Gastroesophageal sphincter (tissue), 4 donors: ENCODE measurements around the gene SSR4. TPM values are rescaled to one million over a fixed set of nuclear protein-coding genes. Genes with fewer than 3 reads are reported as not detected.

ENCODE experiments used
- ATAC-seq: fragments of 150-250 bp; one replicate; pipeline ENCODE4 v1.9.1; 2016; ENCODE audit warnings: mild to moderate bottlenecking, moderate library complexity
- H3K27ac ChIP-seq, 4 donors: fragments of 200-600 bp; sonication (generic) in 3 of 4; 1 replicate in 3 of 4; 2 replicates in 1 of 4; pipeline ENCODE4 v1.5.1; 2016 to 2019
- H3K27me3 ChIP-seq: fragments of 200-600 bp; sonication (generic); one replicate; pipeline ENCODE4 v1.5.1; 2019
- H3K36me3 ChIP-seq, 2 donors: fragments of 200-600 bp; sonication (generic); one replicate each; pipeline ENCODE4 v1.5.1; 2019; ENCODE audit warnings: control low read depth in 1 of 2
- H3K4me1 ChIP-seq, 3 donors: fragments of 200-600 bp; sonication (generic); 1 replicate in 2 of 3; 2 replicates in 1 of 3; pipeline ENCODE4 v1.5.1; 2016 to 2019; ENCODE audit warnings: control low read depth in 2 of 3
- H3K4me3 ChIP-seq, 2 donors: fragments of 200-600 bp; sonication (generic); one replicate each; pipeline ENCODE4 v1.5.1; 2019; ENCODE audit warnings: mild to moderate bottlenecking in 1 of 2, moderate library complexity in 1 of 2
- H3K9me3 ChIP-seq, 3 donors: fragments of 200-600 bp; sonication (generic); one replicate each; pipeline ENCODE4 v1.5.1; 2017 to 2019; ENCODE audit warnings: control low read depth in 2 of 3
- EP300 ChIP-seq: sonication (generic); formaldehyde crosslinking; IDR thresholded peaks from one replicate; pipeline ENCODE4 v1.6.1; 2017; ENCODE audit warnings: antibody characterized with exemption, mild to moderate bottlenecking
- POLR2A ChIP-seq, 2 donors: fragments of 450-650 bp; IDR thresholded peaks; one replicate each; pipeline ENCODE4 v1.6.1; 2017; ENCODE audit warnings: antibody characterized with exemption in 2 of 2, mild to moderate bottlenecking in 2 of 2, moderate library complexity in 1 of 2
- POLR2AphosphoS5 ChIP-seq: sonication (generic); formaldehyde crosslinking; IDR thresholded peaks from one replicate; pipeline ENCODE4 v1.6.1; 2017; ENCODE audit warnings: antibody characterized with exemption
- WGBS, 2 donors: methylation state at CpG; one replicate each; pipeline ENCODE4 v1.1.5; 2018; ENCODE audit warnings: low coverage in 1 of 2; 5-methylcytosine and 5-hydroxymethylcytosine counted together
- total RNA-seq, 4 donors: library from RNA; depleted of rRNA; stranded (reverse); fragments of >200 nt; gene quantifications; one replicate each; pipeline ENCODE4 v1.1.0, GENCODE V29; 2016
- TF ChIP-seq, protein P1 (sequence below), 4 experiments: fragments of 200-600 bp in 2 of 4; fragments of 450-650 bp in 2 of 4; sonication (generic) in 1 of 4; IDR thresholded peaks; one replicate each; pipeline ENCODE4 v1.5.1; 2017 to 2019; ENCODE audit warnings: antibody characterized with exemption in 4 of 4, mild to moderate bottlenecking in 2 of 4, moderate library complexity in 2 of 4

Gene SSR4
- total RNA-seq, 4 donors from 2014 or later = 75.8 to 126 (median 110) TPM

DNA sequence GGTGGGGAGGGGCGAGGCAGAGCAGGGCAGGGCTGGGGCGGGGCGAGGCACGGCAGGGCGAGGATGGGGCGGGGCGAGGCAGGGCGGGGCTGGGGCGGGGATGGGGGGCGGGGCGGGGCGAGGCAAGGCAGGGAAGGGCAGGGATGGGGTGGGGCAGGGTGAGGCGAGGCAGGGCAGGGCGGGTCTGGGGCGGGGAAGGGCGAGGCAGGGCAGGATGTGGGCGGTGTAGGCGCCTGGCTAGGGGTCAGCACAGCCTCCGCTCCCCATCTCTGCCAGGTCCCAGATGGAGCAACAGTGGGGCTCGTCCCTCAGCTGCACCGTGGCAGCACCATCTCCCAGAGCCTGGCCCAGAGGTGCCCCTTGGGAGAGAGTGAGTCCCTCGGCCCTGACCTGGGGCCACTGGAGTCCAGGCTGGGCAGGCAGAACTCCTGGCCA lies 17.8 kb upstream of the SSR4 start:
- Histone ChIP-seq H3K9me3 (no peaks in the 10 kb centered on the region), H3K27ac (no peak overlapping the region), H3K4me1 (peaks cover 0 to 18% (median 0%) of the 10 kb centered on the region in 3 donors), H3K4me3 (no peak overlapping the region), H3K36me3 (peaks cover 0 to 65% of the 10 kb centered on the region in 2 donors), H3K27me3 (no peaks in the 10 kb centered on the region)
- WGBS, 2 donors = no CpG with 5 or more reads among the region's 22 CpGs
- TF ChIP-seq POLR2AphosphoS5 (no peak), EP300 (no peak), POLR2A (IDR thresholded peaks at IDR 0.05) (no peak)
- TF ChIP-seq, protein P1, sequence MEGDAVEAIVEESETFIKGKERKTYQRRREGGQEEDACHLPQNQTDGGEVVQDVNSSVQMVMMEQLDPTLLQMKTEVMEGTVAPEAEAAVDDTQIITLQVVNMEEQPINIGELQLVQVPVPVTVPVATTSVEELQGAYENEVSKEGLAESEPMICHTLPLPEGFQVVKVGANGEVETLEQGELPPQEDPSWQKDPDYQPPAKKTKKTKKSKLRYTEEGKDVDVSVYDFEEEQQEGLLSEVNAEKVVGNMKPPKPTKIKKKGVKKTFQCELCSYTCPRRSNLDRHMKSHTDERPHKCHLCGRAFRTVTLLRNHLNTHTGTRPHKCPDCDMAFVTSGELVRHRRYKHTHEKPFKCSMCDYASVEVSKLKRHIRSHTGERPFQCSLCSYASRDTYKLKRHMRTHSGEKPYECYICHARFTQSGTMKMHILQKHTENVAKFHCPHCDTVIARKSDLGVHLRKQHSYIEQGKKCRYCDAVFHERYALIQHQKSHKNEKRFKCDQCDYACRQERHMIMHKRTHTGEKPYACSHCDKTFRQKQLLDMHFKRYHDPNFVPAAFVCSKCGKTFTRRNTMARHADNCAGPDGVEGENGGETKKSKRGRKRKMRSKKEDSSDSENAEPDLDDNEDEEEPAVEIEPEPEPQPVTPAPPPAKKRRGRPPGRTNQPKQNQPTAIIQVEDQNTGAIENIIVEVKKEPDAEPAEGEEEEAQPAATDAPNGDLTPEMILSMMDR (IDR thresholded peaks at IDR 0.05) = no peak
- ATAC-seq = no peak

DNA sequence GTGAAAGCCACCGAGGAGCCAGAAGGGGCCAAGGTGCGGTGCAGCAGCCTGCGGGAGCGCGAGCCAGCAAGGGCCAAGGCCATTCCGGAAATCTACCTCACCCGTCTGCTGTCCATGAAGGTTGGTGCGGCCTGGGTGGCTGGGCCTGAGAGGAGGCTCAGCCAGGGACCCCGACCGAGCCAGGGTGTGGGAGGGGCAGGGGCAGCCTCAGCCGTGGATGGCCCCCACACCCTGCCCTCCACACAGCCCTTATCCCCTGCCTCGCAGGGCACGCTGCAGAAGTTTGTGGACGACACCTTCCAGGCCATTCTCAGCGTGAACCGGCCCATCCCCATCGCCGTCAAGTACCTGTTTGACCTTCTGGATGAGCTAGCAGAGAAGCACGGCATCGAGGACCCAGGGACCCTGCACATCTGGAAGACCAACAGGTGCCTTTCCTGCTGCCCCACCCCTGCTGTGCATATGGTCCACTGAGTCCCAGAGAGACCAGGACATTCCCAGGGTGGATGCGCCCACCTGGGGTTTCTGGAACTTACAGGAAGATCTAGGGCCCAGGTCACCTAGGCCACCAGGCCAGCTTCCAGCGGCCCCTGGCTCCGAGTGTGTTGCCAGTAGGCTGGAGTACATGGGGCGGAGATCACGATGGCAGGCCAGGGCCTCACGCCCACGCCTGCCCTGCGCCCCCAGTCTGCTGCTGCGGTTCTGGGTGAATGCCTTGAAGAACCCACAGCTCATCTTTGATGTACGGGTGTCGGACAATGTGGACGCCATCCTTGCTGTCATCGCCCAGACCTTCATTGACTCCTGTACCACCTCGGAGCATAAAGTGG lies 17.0 kb upstream of the SSR4 start:
- peaks cover 0 to 57% of the 10 kb centered on the region in 2 donors for H3K36me3 ChIP-seq
- no peaks in the 10 kb centered on the region for H3K27me3 ChIP-seq
- no peak for ATAC-seq
- WGBS, 2 donors = 90% methylated on average over 2 of the region's 34 CpGs; no CpG with 5 or more reads in 1 of the 2 donors
- H3K4me3 ChIP-seq = no peak overlapping the region
- peaks cover 0 to 25% (median 0%) of the 10 kb centered on the region in 3 donors for H3K4me1 ChIP-seq
- TF ChIP-seq, protein P1 (IDR thresholded peaks at IDR 0.05) = no peak
- TF ChIP-seq EP300 (no peak), POLR2A (IDR thresholded peaks at IDR 0.05) (no peak), POLR2AphosphoS5 (no peak)
- no peak overlapping the region for H3K27ac ChIP-seq
- H3K9me3 ChIP-seq = no peaks in the 10 kb centered on the region

DNA sequence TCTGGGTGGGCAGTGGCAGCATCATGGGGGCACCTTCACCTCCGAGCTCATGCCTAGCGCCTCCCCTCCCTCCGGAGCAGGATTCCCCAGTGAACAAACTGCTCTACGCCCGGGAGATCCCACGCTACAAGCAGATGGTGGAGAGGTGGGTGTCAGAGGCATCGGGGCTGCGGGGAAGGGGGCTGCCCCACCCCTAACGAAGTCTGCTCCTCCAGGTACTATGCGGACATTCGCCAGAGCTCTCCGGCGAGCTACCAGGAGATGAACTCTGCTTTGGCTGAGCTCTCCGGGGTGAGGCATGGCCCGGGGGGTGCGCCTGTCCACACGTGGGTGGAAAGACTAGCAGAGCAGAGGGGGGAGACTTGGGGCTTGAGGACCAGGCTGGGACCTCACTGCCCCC lies 16.3 kb upstream of the SSR4 start:
- Histone ChIP-seq H3K27me3 (no peaks in the 10 kb centered on the region), H3K4me3 (no peak overlapping the region), H3K27ac (no peak overlapping the region), H3K36me3 (peaks cover 0 to 50% of the 10 kb centered on the region in 2 donors), H3K4me1 (peaks cover 0 to 28% (median 0%) of the 10 kb centered on the region in 3 donors), H3K9me3 (no peaks in the 10 kb centered on the region)
- WGBS, 2 donors = 80% methylated on average over 2 of the region's 17 CpGs; no CpG with 5 or more reads in 1 of the 2 donors
- ATAC-seq = no peak
- TF ChIP-seq POLR2A (IDR thresholded peaks at IDR 0.05) = no peak
- TF ChIP-seq, protein P1 (IDR thresholded peaks at IDR 0.05) = no peak
- no peak for TF ChIP-seq EP300
- TF ChIP-seq POLR2AphosphoS5 = no peak

DNA sequence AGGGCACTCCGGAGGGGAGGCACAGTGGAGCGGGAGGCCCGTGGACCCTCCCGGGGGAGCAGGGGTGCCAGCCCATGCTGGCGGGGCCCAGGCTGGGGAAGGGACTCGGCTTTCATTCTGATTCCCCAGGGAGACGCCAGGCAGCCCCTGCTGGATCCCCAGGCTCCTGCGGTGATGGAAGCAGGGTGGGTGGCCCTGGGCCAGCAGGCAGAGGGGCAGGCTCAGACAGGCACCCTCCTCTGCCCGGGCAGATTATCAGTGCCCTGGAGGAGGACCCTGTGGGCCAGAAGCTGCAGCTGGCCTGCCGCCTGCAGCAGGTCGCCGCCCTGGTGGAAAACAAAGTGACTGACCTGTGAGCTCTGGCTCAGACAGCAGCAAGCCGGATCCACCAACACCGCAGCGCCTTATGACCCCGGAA lies 15.8 kb upstream of the SSR4 start:
- TF ChIP-seq, protein P1 (IDR thresholded peaks at IDR 0.05) = no peak
- TF ChIP-seq EP300 = no peak
- no peak for TF ChIP-seq POLR2AphosphoS5
- no peak for TF ChIP-seq POLR2A (IDR thresholded peaks at IDR 0.05)
- H3K27me3 ChIP-seq = no peaks in the 10 kb centered on the region
- H3K36me3 ChIP-seq = peaks cover 0 to 45% of the 10 kb centered on the region in 2 donors
- no peak overlapping the region for H3K27ac ChIP-seq
- peaks cover 0 to 28% (median 0%) of the 10 kb centered on the region in 3 donors for H3K4me1 ChIP-seq
- no peak overlapping the region for H3K4me3 ChIP-seq
- H3K9me3 ChIP-seq = no peaks in the 10 kb centered on the region
- no peak for ATAC-seq
- 60% methylated on average over 1 of the region's 16 CpGs; no CpG with 5 or more reads in 1 of the 2 donors for WGBS, 2 donors
